Heart right ventricle (tissue), 16 donors: ENCODE results near the gene SLC25A33. TPM values are rescaled to one million over a fixed set of nuclear protein-coding genes. Genes with fewer than 3 reads are reported as not detected.

ENCODE experiments used
- ATAC-seq, 8 donors: fragments of 200-7000 bp; cut with Tn5 transposase; one replicate each; pipeline ENCODE4 v1.9.1; 2020; ENCODE audit warnings: mild to moderate bottlenecking in 8 of 8, moderate library complexity in 8 of 8, moderate number of reproducible peaks in 1 of 8
- DNase-seq, 2 donors: peaks; one replicate each; pipeline ENCODE4 v3.0.0-alpha.2; 2020
- H3K27ac ChIP-seq, 10 donors: fragments of 200-600 bp; sonication (generic) in 2 of 10; one replicate each; pipeline versions ENCODE4 v1.5.0 to v1.8.0; 2020 to 2022; ENCODE audit warnings: mild to moderate bottlenecking in 3 of 10
- H3K27me3 ChIP-seq, 7 donors: fragments of 200-600 bp; one replicate each; pipeline ENCODE4 v1.8.0; 2021 to 2022; ENCODE audit warnings: mild to moderate bottlenecking in 2 of 7
- H3K36me3 ChIP-seq, 9 donors: fragments of 200-600 bp; sonication (generic) in 1 of 9; one replicate each; pipeline versions ENCODE4 v1.5.0 to v1.8.0; 2020 to 2022; ENCODE audit warnings: mild to moderate bottlenecking in 2 of 9
- H3K4me1 ChIP-seq, 9 donors: fragments of 200-600 bp; sonication (generic) in 1 of 9; one replicate each; pipeline versions ENCODE4 v1.5.0 to v1.8.0; 2020 to 2022; ENCODE audit warnings: mild to moderate bottlenecking in 4 of 9
- H3K4me3 ChIP-seq, 10 donors: fragments of 200-600 bp; sonication (generic) in 2 of 10; one replicate each; pipeline versions ENCODE4 v1.5.0 to v1.8.0; 2020 to 2022; ENCODE audit warnings: mild to moderate bottlenecking in 7 of 10, moderate library complexity in 2 of 10
- H3K9me3 ChIP-seq, 11 donors: fragments of 200-600 bp in 10 of 11; sonication (generic) in 2 of 11; one replicate each; pipeline versions ENCODE4 v1.5.0 to v1.8.0; 2013 to 2022; ENCODE audit warnings: mild to moderate bottlenecking in 2 of 11, control low read depth in 1 of 11, moderate library complexity in 1 of 11
- WGBS, 2 donors: extraction: QIAGEN DNeasy Blood & Tissue Kit; methylation state at CpG; one replicate each; pipeline ENCODE4 v1.1.7; 2013; ENCODE audit warnings: inconsistent platforms in 1 of 2; 5-methylcytosine and 5-hydroxymethylcytosine counted together
- intact Hi-C, 10 donors: fragments of 100-400 bp; cut with DNase I; formaldehyde crosslinking; loops; one replicate each; pipeline versions ENCODE4 v1.11.1 to v1.14.2; 2022
- polyA plus RNA-seq, 2 donors: library from polyadenylated mRNA; stranded (reverse); fragments of 200-250 nt; gene quantifications; one replicate each; pipeline ENCODE4 v1.2.3, GENCODE V29; 2013
- total RNA-seq, 10 donors: library from RNA; stranded (reverse); fragmentation: NEBNext Ultra II Directional in 3 of 10; extraction: Animal tissue kit (Norgen Biotek cat#: 25700) in 3 of 10; gene quantifications; one replicate each; pipeline versions ENCODE4 v1.2.1 to v1.2.4, GENCODE V29; 2021 to 2023
- TF ChIP-seq, protein P1 (sequence below), 9 donors: fragments of 200-600 bp; sonication (generic) in 2 of 9; IDR thresholded peaks; one replicate each; pipeline versions ENCODE4 v1.5.0 to v1.8.0; 2021 to 2022; ENCODE audit warnings: antibody characterized with exemption in 9 of 9, mild to moderate bottlenecking in 5 of 9, moderate library complexity in 1 of 9
- donor health status: Arrhythmogenic right ventricular cardiomyopathy.
- donor health status: ischemic (EF 13 %, LVEDD 7.1; RV severe dilation, severe dysfunction).
- donor health status: healthy with polysubstance abuse.
- donor health status: DM: no; HTN: yes; CAD: no.
- donor health status: DM: no; HTN: no; CAD: no.
- donor health status: ischemic (EF 25% LVEDD 6.9; RV normal size, moderate dysfunction).
- donor health status: ischemic (EF 25% LVEDD 5.7; RV mildly dilated, moderate dysfunction).
- donor health status: healthy.
- donor health status: DM: yes; HTN: yes; CAD: no.
- donor health status: Ischemic cardiomyopathy.
- donor health status: ischemic (EF 35%, LVEDD 5.7; RV mildly dilated, moderate dysfunction).
- donor health status: nonischemic (EF 11% LVEDD 7.7; RV severe dilation, severe dysfunction).
- donor health status: DM: yes; HTN: yes; CAD: no.
- donor health status: PGD.
- donor health status: ischemic (EF 29% LVEDD 5.4; RV normal size, mild dysfunction).
- donor health status: nonischemic (EF 23%, LVEDD 6.1; RV moderate dilation, normal function).

Gene SLC25A33
- total and polyA plus RNA-seq, 12 donors, result 2.8 to 7.7 (median 5.4) TPM

DNA sequence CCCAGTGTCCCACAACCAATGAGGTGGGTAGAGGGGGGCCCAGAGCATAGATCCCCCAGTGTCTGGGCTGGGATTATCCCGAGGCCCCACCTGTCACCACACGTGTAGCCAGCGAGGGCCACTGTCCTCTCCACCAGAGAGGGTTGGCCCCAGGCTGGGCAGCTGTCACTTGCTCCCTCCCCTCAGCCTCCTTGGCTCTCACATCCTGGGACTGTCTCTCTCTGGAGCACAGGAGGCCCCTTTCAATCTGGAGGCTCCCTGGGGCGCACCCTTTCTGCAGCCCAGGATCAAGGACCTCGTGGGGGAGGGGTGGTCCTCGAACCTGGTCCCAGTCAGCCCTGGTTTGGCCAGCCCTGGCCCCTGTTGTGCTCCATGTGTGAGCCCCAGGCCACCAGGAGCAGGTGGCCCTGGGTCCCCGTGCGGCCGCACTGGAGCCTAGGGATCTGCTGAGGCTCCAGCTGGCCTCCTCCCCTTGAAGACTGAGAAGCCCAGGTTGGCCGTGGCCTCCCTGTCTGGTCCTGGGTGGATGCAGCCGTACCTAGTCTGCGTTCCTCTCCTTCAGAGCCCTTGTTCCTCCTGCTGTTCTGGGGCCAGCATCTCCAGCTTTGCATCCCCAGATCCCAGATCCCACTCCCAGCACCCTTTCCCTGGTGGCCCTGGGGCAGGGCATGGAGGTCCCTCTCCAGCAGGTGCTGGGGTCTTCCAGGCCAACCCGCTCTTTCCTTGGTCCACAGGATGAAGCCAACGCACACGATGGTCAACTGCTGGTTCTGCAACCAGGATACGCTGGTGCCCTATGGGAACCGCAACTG lies 56.1 kb downstream of the SLC25A33 start:
- peaks cover 0 to 39% (median 12%) of the 10 kb centered on the region in 9 donors for H3K36me3 ChIP-seq
- H3K4me1 ChIP-seq, result peaks cover 32 to 66% (median 53%) of the 10 kb centered on the region in 9 donors
- H3K9me3 ChIP-seq, result no peaks in the 10 kb centered on the region
- H3K27ac ChIP-seq, result peak overlapping the region in 1 of 10 donors; percentile 36
- WGBS, 2 donors, result 85 to 91% methylated on average over 17 of the region's 17 CpGs
- H3K4me3 ChIP-seq, result no peak overlapping the region
- no peaks in the 10 kb centered on the region for H3K27me3 ChIP-seq
- DNase-seq, result no peak
- TF ChIP-seq, protein P1, sequence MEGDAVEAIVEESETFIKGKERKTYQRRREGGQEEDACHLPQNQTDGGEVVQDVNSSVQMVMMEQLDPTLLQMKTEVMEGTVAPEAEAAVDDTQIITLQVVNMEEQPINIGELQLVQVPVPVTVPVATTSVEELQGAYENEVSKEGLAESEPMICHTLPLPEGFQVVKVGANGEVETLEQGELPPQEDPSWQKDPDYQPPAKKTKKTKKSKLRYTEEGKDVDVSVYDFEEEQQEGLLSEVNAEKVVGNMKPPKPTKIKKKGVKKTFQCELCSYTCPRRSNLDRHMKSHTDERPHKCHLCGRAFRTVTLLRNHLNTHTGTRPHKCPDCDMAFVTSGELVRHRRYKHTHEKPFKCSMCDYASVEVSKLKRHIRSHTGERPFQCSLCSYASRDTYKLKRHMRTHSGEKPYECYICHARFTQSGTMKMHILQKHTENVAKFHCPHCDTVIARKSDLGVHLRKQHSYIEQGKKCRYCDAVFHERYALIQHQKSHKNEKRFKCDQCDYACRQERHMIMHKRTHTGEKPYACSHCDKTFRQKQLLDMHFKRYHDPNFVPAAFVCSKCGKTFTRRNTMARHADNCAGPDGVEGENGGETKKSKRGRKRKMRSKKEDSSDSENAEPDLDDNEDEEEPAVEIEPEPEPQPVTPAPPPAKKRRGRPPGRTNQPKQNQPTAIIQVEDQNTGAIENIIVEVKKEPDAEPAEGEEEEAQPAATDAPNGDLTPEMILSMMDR (IDR thresholded peaks at IDR 0.05), result no peak
- no peak for ATAC-seq
- intact Hi-C loops, result no loop called here

DNA sequence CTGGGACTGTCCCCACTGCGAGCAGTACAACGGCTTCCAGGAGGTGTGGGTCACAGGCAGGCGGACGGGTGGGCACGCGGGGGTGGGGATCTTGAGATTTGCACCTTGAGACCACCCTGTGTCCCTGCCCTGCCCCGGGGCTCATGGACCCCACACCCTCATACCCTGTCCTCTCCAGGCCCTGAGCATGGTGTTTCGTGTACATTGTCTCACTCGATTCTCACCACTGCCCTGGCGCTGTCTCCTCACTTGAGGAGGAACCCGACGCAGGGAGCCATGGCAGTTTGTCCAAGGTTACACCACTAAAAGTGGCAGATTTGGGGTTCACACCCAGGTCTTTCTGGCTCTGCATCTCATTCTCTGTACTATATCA lies 56.7 kb downstream of the SLC25A33 start:
- H3K27ac ChIP-seq, result peak overlapping the region in 3 of 10 donors; percentile 14 to 36 (median 32)
- peaks cover 0 to 44% (median 17%) of the 10 kb centered on the region in 9 donors for H3K36me3 ChIP-seq
- DNase-seq (no peak), ATAC-seq (no peak)
- WGBS, 2 donors, result 89 to 91% methylated on average over 12 of the region's 12 CpGs
- H3K4me3 ChIP-seq, result no peak overlapping the region
- intact Hi-C loops, result no loop called here
- no peaks in the 10 kb centered on the region for H3K9me3 ChIP-seq
- TF ChIP-seq, protein P1 (IDR thresholded peaks at IDR 0.05), result no peak
- peaks cover 32 to 60% (median 47%) of the 10 kb centered on the region in 9 donors for H3K4me1 ChIP-seq
- H3K27me3 ChIP-seq, result no peaks in the 10 kb centered on the region

DNA sequence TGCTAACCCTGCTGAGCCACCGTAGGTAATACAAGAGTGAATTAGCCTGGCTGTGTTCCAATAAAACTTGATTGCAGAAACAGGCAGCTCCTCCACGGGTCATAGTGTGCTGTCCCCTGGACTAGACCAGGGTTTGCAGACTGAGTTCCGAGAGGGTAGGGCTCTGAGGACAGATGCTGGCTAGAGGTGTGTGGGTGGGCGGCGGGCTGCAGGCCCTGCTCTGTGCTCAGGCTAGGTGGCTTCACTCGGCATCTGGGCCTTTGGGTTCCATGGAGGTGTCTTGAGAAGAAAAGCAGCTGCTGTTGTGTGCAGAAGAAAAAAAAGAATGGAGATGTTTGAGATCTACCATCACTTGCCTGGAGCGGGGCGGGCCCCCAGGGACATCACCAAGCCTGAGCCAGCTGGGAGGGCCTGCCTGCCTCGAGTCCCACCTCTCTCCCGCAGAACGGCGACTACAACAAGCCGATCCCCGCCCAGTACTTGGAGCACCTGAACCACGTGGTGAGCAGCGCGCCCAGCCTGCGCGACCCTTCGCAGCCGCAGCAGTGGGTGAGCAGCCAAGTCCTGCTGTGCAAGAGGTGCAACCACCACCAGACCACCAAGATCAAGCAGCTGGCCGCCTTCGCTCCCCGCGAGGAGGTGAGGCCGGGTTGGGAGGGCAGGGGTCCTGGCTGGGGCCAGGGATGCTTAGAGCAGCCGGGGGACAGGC lies 57.3 kb downstream of the SLC25A33 start:
- peak in 5 of 8 donors; percentile 5 to 54 (median 25) for ATAC-seq
- peaks cover 0 to 50% (median 23%) of the 10 kb centered on the region in 9 donors for H3K36me3 ChIP-seq

More for the DNA sequence above, 57.3 kb downstream of the SLC25A33 start:
- DNase-seq, result no peak
- Histone ChIP-seq H3K4me1 (peaks cover 26 to 54% (median 40%) of the 10 kb centered on the region in 9 donors), H3K9me3 (no peaks in the 10 kb centered on the region), H3K27ac (peak overlapping the region in 3 of 10 donors; percentile 14 to 36 (median 32)), H3K4me3 (no peak overlapping the region), H3K27me3 (no peaks in the 10 kb centered on the region)
- intact Hi-C loops, result no loop called here
- 73% methylated on average over 27 of the region's 27 CpGs for WGBS, 2 donors
- TF ChIP-seq, protein P1 (IDR thresholded peaks at IDR 0.05), result no peak
